ENCODE data around the gene SYT2. TPM values are rescaled to one million over a fixed set of nuclear protein-coding genes. Genes with fewer than 3 reads are reported as not detected.

The SYT2 gene
- total and polyA plus RNA-seq, 11 donors = 0.03 to 0.09 (median 0.06) TPM; not detected in 6

DNA sequence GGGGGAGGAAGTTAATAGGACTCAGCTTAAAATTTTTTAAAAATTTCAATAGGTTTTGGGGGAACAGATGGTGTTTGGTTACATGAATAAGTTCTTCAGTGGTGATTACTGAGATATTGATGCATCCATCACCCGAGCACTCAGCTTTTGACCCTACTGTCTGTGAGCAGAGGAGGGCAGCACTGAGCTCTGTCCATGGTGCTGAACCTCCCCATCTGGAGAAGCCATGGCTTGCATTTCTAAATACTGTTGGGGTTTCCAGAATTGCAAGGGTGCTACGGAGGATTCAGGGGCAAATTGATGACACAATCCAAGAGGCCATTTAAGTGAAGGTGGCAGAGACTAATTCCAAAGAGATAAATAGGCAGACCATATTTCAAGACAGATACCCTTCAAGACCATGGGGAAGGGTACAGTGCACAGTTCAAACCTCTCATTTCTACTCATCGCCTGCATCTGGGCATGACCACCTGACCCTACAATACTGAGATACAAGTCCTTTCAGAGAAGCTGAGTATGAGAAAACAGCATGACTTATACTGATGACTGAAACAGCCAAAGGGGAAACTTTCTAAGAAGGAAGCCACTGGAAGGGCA is 17.2 kb downstream of the SYT2 start:
- Histone ChIP-seq H3K4me3 (no peak overlapping the region), H3K27me3 (peaks cover 0 to 69% (median 10%) of the 10 kb centered on the region in 9 donors), H3K27ac (no peak overlapping the region), H3K9me3 (no peaks in the 10 kb centered on the region), H3K4me1 (no peaks in the 10 kb centered on the region), H3K36me3 (no peaks in the 10 kb centered on the region)
- DNase-seq (peak in 4 of 5 donors; percentile 56 to 73 (median 64)), ATAC-seq (peak in 3 of 4 donors; percentile 66 to 71 (median 68))
- TF ChIP-seq, protein P1, sequence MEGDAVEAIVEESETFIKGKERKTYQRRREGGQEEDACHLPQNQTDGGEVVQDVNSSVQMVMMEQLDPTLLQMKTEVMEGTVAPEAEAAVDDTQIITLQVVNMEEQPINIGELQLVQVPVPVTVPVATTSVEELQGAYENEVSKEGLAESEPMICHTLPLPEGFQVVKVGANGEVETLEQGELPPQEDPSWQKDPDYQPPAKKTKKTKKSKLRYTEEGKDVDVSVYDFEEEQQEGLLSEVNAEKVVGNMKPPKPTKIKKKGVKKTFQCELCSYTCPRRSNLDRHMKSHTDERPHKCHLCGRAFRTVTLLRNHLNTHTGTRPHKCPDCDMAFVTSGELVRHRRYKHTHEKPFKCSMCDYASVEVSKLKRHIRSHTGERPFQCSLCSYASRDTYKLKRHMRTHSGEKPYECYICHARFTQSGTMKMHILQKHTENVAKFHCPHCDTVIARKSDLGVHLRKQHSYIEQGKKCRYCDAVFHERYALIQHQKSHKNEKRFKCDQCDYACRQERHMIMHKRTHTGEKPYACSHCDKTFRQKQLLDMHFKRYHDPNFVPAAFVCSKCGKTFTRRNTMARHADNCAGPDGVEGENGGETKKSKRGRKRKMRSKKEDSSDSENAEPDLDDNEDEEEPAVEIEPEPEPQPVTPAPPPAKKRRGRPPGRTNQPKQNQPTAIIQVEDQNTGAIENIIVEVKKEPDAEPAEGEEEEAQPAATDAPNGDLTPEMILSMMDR (IDR thresholded peaks at IDR 0.05) = peak in 10 of 12 donors; percentile 7 to 42 (median 28)
- TF ChIP-seq POLR2A (IDR thresholded peaks at IDR 0.05) = no peak
- intact Hi-C loops (cut with DNase I) = no loop called here
- 32 to 36% (median 34%) methylated on average over 3 of the region's 3 CpGs for WGBS, 4 donors

- TF ChIP-seq POLR2A (IDR thresholded peaks at IDR 0.05) = no peak
- TF ChIP-seq, protein P1 (IDR thresholded peaks at IDR 0.05) = no peak
- H3K36me3 ChIP-seq = no peaks in the 10 kb centered on the region
- H3K9me3 ChIP-seq = no peaks in the 10 kb centered on the region
- H3K27ac ChIP-seq = no peak overlapping the region
- H3K27me3 ChIP-seq = peaks cover 0 to 59% (median 10%) of the 10 kb centered on the region in 9 donors
- no peak for ATAC-seq
- H3K4me1 ChIP-seq = no peaks in the 10 kb centered on the region
- DNase-seq = no peak
- WGBS, 4 donors = 39 to 59% (median 48%) methylated on average over 2 of the region's 2 CpGs
- H3K4me3 ChIP-seq = no peak overlapping the region
- intact Hi-C loops (cut with DNase I) = no loop called here
Observed at GRCh38 chr1:202691816-202692215, 18.4 kb downstream of the SYT2 start.

DNA sequence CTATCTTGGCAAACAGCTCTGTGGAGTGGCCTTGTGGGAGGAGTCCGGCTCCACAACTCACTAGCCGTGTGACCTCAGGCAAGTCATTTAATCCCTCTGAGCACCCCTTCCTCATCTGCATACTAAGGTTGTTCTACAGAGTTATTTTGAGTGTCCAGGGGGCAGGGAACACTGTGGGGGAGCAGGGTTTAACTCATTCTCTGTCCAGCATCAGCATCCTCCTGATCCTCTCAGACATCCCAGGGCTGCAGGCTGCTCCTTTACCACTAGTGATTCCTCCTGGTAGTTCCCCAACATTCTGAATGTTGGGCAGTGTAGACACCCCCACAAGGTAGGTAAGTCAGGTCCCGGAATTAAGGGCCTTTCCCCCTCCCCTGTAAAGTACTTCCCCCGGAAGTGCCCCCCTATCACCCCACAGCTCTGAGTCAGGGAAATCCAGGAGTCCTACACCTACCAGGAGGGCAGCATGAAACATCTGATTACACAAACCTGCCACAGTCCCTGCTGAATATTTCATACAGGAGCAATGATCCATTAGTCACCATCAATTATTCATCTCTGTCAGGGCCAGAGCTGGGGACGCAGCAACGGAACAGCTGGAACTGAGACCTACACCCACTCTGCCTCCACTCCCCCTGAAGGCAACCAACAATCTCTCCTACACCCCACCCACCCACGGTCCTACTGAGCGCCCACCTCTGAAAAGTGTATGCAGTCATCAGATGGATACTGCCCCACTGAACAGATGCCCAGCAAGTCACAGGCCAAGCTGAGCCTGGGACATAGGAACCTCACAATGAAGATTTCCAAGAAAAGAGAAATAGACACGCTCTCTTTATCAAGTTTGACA is 20.5 kb downstream of the SYT2 start:
- 66 to 72% (median 69%) methylated on average over 9 of the region's 9 CpGs for WGBS, 4 donors

GRCh38 chr1:202689082-202689481 is 21.2 kb downstream of the SYT2 start:
- whole genome bisulfite sequencing, 4 donors = 58 to 69% (median 66%) methylated on average over 2 to 3 of the region's 3 CpGs
- Histone ChIP-seq H3K4me1 (no peaks in the 10 kb centered on the region), H3K27me3 (peaks cover 0 to 45% (median 4%) of the 10 kb centered on the region in 9 donors), H3K4me3 (no peak overlapping the region), H3K9me3 (no peaks in the 10 kb centered on the region), H3K36me3 (no peaks in the 10 kb centered on the region), H3K27ac (no peak overlapping the region)
- no peak for ATAC-seq
- no peak for DNase-seq
- TF ChIP-seq, protein P1 (IDR thresholded peaks at IDR 0.05) = no peak
- no peak for TF ChIP-seq POLR2A (IDR thresholded peaks at IDR 0.05)
- intact Hi-C loops (cut with DNase I) = no loop called here

More for the DNA sequence above, 20.5 kb downstream of the SYT2 start:
- no peak for DNase-seq
- intact Hi-C loops (cut with DNase I) = no loop called here
- Histone ChIP-seq H3K36me3 (no peaks in the 10 kb centered on the region), H3K9me3 (no peaks in the 10 kb centered on the region), H3K27ac (no peak overlapping the region), H3K4me3 (no peak overlapping the region), H3K4me1 (no peaks in the 10 kb centered on the region), H3K27me3 (peaks cover 0 to 48% (median 4%) of the 10 kb centered on the region in 9 donors)
- TF ChIP-seq, protein P1 (IDR thresholded peaks at IDR 0.05) = no peak
- no peak for TF ChIP-seq POLR2A (IDR thresholded peaks at IDR 0.05)
- no peak for ATAC-seq

All from heart left ventricle (tissue), 16 donors.